Testis (tissue), 3 donors: Measurements from ENCODE around the gene MYH14. TPM values are rescaled to one million over a fixed set of nuclear protein-coding genes. Genes with fewer than 3 reads are reported as not detected.

ENCODE experiments used
- DNase-seq: peaks from one replicate; pipeline ENCODE4 v3.0.0-alpha.2; 2019
- H3K27ac ChIP-seq, 2 donors: fragments of 200-600 bp; sonication (generic); one replicate each; pipeline ENCODE4 v1.5.1; 2019
- H3K27me3 ChIP-seq: fragments of 200-600 bp; sonication (generic); one replicate; pipeline ENCODE4 v1.5.1; 2019
- H3K36me3 ChIP-seq: fragments of 200-600 bp; sonication (generic); one replicate; pipeline ENCODE4 v1.5.1; 2017; ENCODE audit warnings: low read depth; ENCODE audit errors: missing control alignments
- H3K4me1 ChIP-seq: fragments of 200-600 bp; sonication (generic); one replicate; pipeline ENCODE4 v1.5.1; 2019
- H3K4me3 ChIP-seq, 2 donors: fragments of 200-600 bp; sonication (generic); one replicate each; pipeline ENCODE4 v1.5.1; 2017 to 2019
- H3K9me3 ChIP-seq: fragments of 200-600 bp; sonication (generic); one replicate; pipeline ENCODE4 v1.5.1; 2017
- POLR2A ChIP-seq: fragments of 450-650 bp; IDR thresholded peaks from one replicate; pipeline ENCODE4 v1.6.1; 2017; ENCODE audit warnings: antibody characterized with exemption, mild to moderate bottlenecking, moderate library complexity
- WGBS, 2 donors: methylation state at CpG; one replicate each; pipeline ENCODE4 v1.1.5; 2018; 5-methylcytosine and 5-hydroxymethylcytosine counted together
- intact Hi-C: fragments of 100-400 bp; cut with DNase I; formaldehyde crosslinking; loops from one replicate; pipeline ENCODE4 v1.15.1; 2023; ENCODE audit warnings: low total_unique reads
- polyA plus RNA-seq: library from polyadenylated mRNA; stranded (reverse); fragments of 350-450 nt; fragmentation: Illumina TruSeq; extraction: RNeasy Lipid Tissue Mini Kit (QIAGEN cat#74804); gene quantifications from one replicate; pipeline ENCODE4 v1.2.3, GENCODE V29; 2014; ENCODE audit warnings: low read depth, low replicate concordance; ENCODE audit not compliant: insufficient read depth
- total RNA-seq, 2 donors: library from RNA; depleted of rRNA; stranded (reverse); fragments of >200 nt; gene quantifications; one replicate each; pipeline ENCODE4 v1.2.3, GENCODE V29; 2016
- TF ChIP-seq, protein P1 (sequence below), 3 experiments: fragments of 450-650 bp in 2 of 3; fragments of 200-600 bp in 1 of 3; sonication (generic) in 1 of 3; IDR thresholded peaks; one replicate each; pipeline ENCODE4 v1.5.1; 2016 to 2019; ENCODE audit warnings: antibody characterized with exemption in 3 of 3, mild to moderate bottlenecking in 2 of 3, moderate library complexity in 1 of 3

MYH14 gene
- total and polyA plus RNA-seq, 3 donors from 2014 or later, result 6.0 to 7.9 (median 7.8) TPM

DNA sequence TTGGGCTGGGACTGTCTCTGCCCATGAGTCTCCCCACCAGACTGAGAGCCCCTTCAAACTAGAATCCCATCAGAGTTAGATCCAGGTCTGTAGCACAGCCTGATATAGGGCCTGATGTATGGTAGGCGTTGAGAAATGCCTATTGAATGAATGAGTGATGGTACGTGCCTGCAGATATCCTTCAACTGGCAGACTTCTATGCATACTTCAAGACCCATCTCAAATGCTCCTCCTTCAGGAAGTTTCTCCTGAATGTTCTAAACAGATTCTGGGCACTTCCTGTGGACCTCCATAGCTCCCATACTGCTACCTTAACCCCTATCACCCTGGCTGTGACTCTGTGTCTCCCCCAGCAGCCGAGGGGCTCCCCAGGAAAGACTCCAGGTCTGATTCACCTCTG lies 77.6 kb downstream of the MYH14 start:
- Histone ChIP-seq H3K9me3 (no peaks in the 10 kb centered on the region), H3K27ac (no peak overlapping the region), H3K27me3 (no peaks in the 10 kb centered on the region), H3K36me3 (no peaks in the 10 kb centered on the region), H3K4me1 (no peaks in the 10 kb centered on the region), H3K4me3 (no peak overlapping the region)
- no peak for TF ChIP-seq POLR2A
- TF ChIP-seq, protein P1, sequence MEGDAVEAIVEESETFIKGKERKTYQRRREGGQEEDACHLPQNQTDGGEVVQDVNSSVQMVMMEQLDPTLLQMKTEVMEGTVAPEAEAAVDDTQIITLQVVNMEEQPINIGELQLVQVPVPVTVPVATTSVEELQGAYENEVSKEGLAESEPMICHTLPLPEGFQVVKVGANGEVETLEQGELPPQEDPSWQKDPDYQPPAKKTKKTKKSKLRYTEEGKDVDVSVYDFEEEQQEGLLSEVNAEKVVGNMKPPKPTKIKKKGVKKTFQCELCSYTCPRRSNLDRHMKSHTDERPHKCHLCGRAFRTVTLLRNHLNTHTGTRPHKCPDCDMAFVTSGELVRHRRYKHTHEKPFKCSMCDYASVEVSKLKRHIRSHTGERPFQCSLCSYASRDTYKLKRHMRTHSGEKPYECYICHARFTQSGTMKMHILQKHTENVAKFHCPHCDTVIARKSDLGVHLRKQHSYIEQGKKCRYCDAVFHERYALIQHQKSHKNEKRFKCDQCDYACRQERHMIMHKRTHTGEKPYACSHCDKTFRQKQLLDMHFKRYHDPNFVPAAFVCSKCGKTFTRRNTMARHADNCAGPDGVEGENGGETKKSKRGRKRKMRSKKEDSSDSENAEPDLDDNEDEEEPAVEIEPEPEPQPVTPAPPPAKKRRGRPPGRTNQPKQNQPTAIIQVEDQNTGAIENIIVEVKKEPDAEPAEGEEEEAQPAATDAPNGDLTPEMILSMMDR (IDR thresholded peaks at IDR 0.05), result no peak
- WGBS, 2 donors, result 69 to 89% methylated on average over 3 of the region's 3 CpGs
- DNase-seq, result no peak
- intact Hi-C loops, result no loop called here

DNA sequence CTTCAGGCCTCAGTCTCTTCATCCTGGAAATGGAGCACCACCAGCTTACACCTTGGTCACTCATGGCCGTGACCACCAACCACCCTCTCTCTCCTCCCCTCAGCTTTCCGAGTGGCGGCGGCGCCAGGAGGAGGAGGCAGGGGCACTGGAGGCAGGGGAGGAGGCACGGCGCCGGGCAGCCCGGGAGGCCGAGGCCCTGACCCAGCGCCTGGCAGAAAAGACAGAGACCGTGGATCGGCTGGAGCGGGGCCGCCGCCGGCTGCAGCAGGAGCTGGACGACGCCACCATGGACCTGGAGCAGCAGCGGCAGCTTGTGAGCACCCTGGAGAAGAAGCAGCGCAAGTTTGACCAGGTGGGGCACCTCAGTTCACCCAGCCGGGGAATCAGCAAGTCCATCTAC lies 78.1 kb downstream of the MYH14 start:
- intact Hi-C loops, result no loop called here
- no peaks in the 10 kb centered on the region for H3K4me1 ChIP-seq
- no peak overlapping the region for H3K4me3 ChIP-seq
- DNase-seq, result no peak
- WGBS, 2 donors, result 90 to 94% methylated on average over 21 to 22 of the region's 22 CpGs
- no peaks in the 10 kb centered on the region for H3K36me3 ChIP-seq
- no peak overlapping the region for H3K27ac ChIP-seq
- TF ChIP-seq, protein P1 (IDR thresholded peaks at IDR 0.05), result no peak
- TF ChIP-seq POLR2A, result no peak
- no peaks in the 10 kb centered on the region for H3K9me3 ChIP-seq
- H3K27me3 ChIP-seq, result no peaks in the 10 kb centered on the region

- Histone ChIP-seq H3K9me3 (no peaks in the 10 kb centered on the region), H3K36me3 (no peaks in the 10 kb centered on the region), H3K27ac (no peak overlapping the region), H3K27me3 (no peaks in the 10 kb centered on the region), H3K4me1 (no peaks in the 10 kb centered on the region), H3K4me3 (no peak overlapping the region)
- TF ChIP-seq POLR2A, result no peak
- TF ChIP-seq, protein P1 (IDR thresholded peaks at IDR 0.05), result no peak
- DNase-seq, result no peak
- 83 to 85% methylated on average over 2 of the region's 2 CpGs for WGBS, 2 donors
- intact Hi-C loops, result no loop called here
Measured at GRCh38 chr19:50285833-50286232, 82.4 kb downstream of the MYH14 start.

DNA sequence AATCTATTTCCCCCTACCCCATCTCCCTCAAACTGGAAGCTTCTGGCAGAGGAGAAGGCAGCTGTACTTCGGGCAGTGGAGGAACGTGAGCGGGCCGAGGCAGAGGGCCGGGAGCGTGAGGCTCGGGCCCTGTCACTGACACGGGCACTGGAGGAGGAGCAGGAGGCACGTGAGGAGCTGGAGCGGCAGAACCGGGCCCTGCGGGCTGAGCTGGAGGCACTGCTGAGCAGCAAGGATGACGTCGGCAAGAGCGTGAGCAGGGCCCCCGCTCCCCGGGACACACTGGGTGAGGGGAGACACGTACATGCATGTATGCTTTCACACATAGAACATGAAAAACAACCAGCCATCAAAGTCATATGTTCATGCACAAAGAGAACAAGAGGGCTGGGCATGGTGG lies 83.0 kb downstream of the MYH14 start:
- H3K9me3 ChIP-seq, result no peaks in the 10 kb centered on the region
- WGBS, 2 donors, result 91 to 96% methylated on average over 18 of the region's 18 CpGs
- no peaks in the 10 kb centered on the region for H3K4me1 ChIP-seq
- H3K4me3 ChIP-seq, result no peak overlapping the region
- TF ChIP-seq, protein P1 (IDR thresholded peaks at IDR 0.05), result no peak
- H3K27ac ChIP-seq, result no peak overlapping the region
- intact Hi-C loops, result no loop called here
- DNase-seq, result no peak
- H3K27me3 ChIP-seq, result no peaks in the 10 kb centered on the region
- H3K36me3 ChIP-seq, result no peaks in the 10 kb centered on the region

- no peaks in the 10 kb centered on the region for H3K9me3 ChIP-seq
- intact Hi-C loops, result no loop called here
- no peak overlapping the region for H3K27ac ChIP-seq
- no peak for TF ChIP-seq POLR2A
- TF ChIP-seq, protein P1 (IDR thresholded peaks at IDR 0.05), result no peak
- H3K4me3 ChIP-seq, result no peak overlapping the region
- DNase-seq, result no peak
- no peaks in the 10 kb centered on the region for H3K36me3 ChIP-seq
- H3K27me3 ChIP-seq, result no peaks in the 10 kb centered on the region
- no peaks in the 10 kb centered on the region for H3K4me1 ChIP-seq
- WGBS, 2 donors, result 81 to 95% methylated on average over 2 of the region's 2 CpGs
Measured at GRCh38 chr19:50287331-50287730, 83.9 kb downstream of the MYH14 start.
